Naive thymus-derived CD8-positive, alpha-beta T cell (primary cell): Measurements from ENCODE around the gene DMBT1. TPM values are rescaled to one million over a fixed set of nuclear protein-coding genes. Genes with fewer than 3 reads are reported as not detected.
"Not testable (repeated sequence)": the region's sequence is repeated elsewhere in the genome, so short reads cannot be mapped to it uniquely, and the experiment has no call there.

Experiments
- ATAC-seq, 2 donors: fragments of 150-1000 bp; cut with Tn5 transposase in 1 of 2; sonication (Bioruptor Pico), chemical (Tn5 transposase) in 1 of 2; 1 replicate in 1 of 2; 2 replicates in 1 of 2; pipeline ENCODE4 v1.10.0; 2021; ENCODE audit warnings: mild to moderate bottlenecking in 2 of 2, moderate library complexity in 2 of 2
- POLR2A ChIA-PET: fragments of 350-600 bp; sonication (Branson Sonifier 250); formaldehyde crosslinking; loops from one replicate; lab custom pipeline; 2021; ENCODE audit warnings: antibody characterized with exemption; lab: Charles Lee
- DNase-seq, 10 donors: peaks; one replicate each; pipeline versions ENCODE4 v3.0.0 to v3.0.0-alpha.2; 2020 to 2022
- H3K27ac Mint-ChIP-seq, 10 donors: one replicate each; pipeline ENCODE4 v1.8.0; 2020 to 2022; ENCODE audit warnings: mild to moderate bottlenecking in 10 of 10, mixed read lengths in 10 of 10, moderate library complexity in 4 of 10, inconsistent platforms in 1 of 10
- H3K27me3 Mint-ChIP-seq, 5 donors: one replicate each; pipeline ENCODE4 v1.8.0; 2021 to 2022; ENCODE audit warnings: mixed read lengths in 5 of 5
- H3K36me3 Mint-ChIP-seq, 3 donors: one replicate each; pipeline ENCODE4 v1.8.0; 2020 to 2022; ENCODE audit warnings: mixed read lengths in 3 of 3, mild to moderate bottlenecking in 2 of 3, inconsistent platforms in 1 of 3
- H3K4me1 Mint-ChIP-seq, 4 donors: one replicate each; pipeline ENCODE4 v1.8.0; 2021 to 2022; ENCODE audit warnings: mixed read lengths in 4 of 4
- H3K4me3 Mint-ChIP-seq, 10 donors: one replicate each; pipeline ENCODE4 v1.8.0; 2020 to 2022; ENCODE audit warnings: mild to moderate bottlenecking in 10 of 10, mixed read lengths in 10 of 10, moderate library complexity in 6 of 10, inconsistent platforms in 1 of 10
- H3K9me3 Mint-ChIP-seq, 9 donors: one replicate each; pipeline ENCODE4 v1.8.0; 2020 to 2022; ENCODE audit warnings: mixed read lengths in 9 of 9, mild to moderate bottlenecking in 3 of 9, inconsistent platforms in 1 of 9, moderate library complexity in 1 of 9
- polyA plus RNA-seq, 3 donors: library from polyadenylated mRNA; unstranded; fragments of 300-500 nt; fragmentation: Illumina TruSeq; gene quantifications; one replicate each; pipeline ENCODE4 v1.2.3, GENCODE V29; 2021
- total RNA-seq, 8 experiments: library from RNA in 2 of 8; stranded (reverse) in 2 of 8; gene quantifications; one replicate each; pipeline ENCODE4 v1.2.3 and lab custom pipeline; 2021 to 2026

The DMBT1 gene
- total and polyA plus RNA-seq, 5 experiments from 2014 or later = not detected

- Mint-ChIP-seq H3K27me3 (peaks cover 8 to 34% (median 24%) of the 10 kb centered on the region in 5 donors), H3K36me3 (no peaks in the 10 kb centered on the region), H3K4me1 (peaks cover 2 to 7% (median 6%) of the 10 kb centered on the region in 4 donors), H3K4me3 (no peak overlapping the region), H3K9me3 (no peaks in the 10 kb centered on the region), H3K27ac (no peak overlapping the region)
- no peak for ATAC-seq
- POLR2A ChIA-PET = no interaction called here
- DNase-seq = no peak
These were observed 6.1 kb downstream of the DMBT1 start for GRCh38 chr10:122566632-122567031.

- H3K4me3 Mint-ChIP-seq = no peak overlapping the region
- no peak for ATAC-seq
- H3K27me3 Mint-ChIP-seq = peaks cover 10 to 31% (median 20%) of the 10 kb centered on the region in 5 donors
- no peak overlapping the region for H3K27ac Mint-ChIP-seq
- peak in 3 of 10 donors; percentile 7 to 53 (median 9) for DNase-seq
- H3K36me3 Mint-ChIP-seq = no peaks in the 10 kb centered on the region
- POLR2A ChIA-PET = no interaction called here
- H3K4me1 Mint-ChIP-seq = peaks cover 0 to 3% (median 1%) of the 10 kb centered on the region in 4 donors
- no peaks in the 10 kb centered on the region for H3K9me3 Mint-ChIP-seq
These were observed 6.6 kb downstream of the DMBT1 start for GRCh38 chr10:122567056-122567660.

- Mint-ChIP-seq H3K27ac (no peak overlapping the region), H3K36me3 (no peaks in the 10 kb centered on the region), H3K4me3 (no peak overlapping the region), H3K9me3 (no peaks in the 10 kb centered on the region), H3K27me3 (peaks cover 10 to 31% (median 23%) of the 10 kb centered on the region in 5 donors), H3K4me1 (peaks cover 0 to 3% (median 1%) of the 10 kb centered on the region in 4 donors)
- DNase-seq (peak in 1 of 10 donors; percentile 26), ATAC-seq (no peak)
- POLR2A ChIA-PET = no interaction called here
These were observed 8.0 kb downstream of the DMBT1 start for GRCh38 chr10:122568551-122568950.

GRCh38 chr10:122570920-122571319 lies 10.4 kb downstream of the DMBT1 start:
- Mint-ChIP-seq H3K27ac (no peak overlapping the region), H3K27me3 (peaks cover 4 to 26% (median 21%) of the 10 kb centered on the region in 5 donors), H3K9me3 (peaks cover 0 to 14% (median 5%) of the 10 kb centered on the region in 9 donors), H3K4me1 (peaks cover 0 to 1% (median 0%) of the 10 kb centered on the region in 4 donors), H3K4me3 (no peak overlapping the region), H3K36me3 (no peaks in the 10 kb centered on the region)
- POLR2A ChIA-PET = no interaction called here
- no peak for ATAC-seq
- peak in 1 of 10 donors; percentile 14 for DNase-seq

- no peaks in the 10 kb centered on the region for H3K36me3 Mint-ChIP-seq
- H3K4me1 Mint-ChIP-seq = no peaks in the 10 kb centered on the region
- no peak for DNase-seq
- no peak overlapping the region for H3K4me3 Mint-ChIP-seq
- POLR2A ChIA-PET = no interaction called here
- peaks cover 4 to 26% (median 19%) of the 10 kb centered on the region in 5 donors for H3K27me3 Mint-ChIP-seq
- no peak overlapping the region for H3K27ac Mint-ChIP-seq
- no peak for ATAC-seq
- H3K9me3 Mint-ChIP-seq = peaks cover 0 to 19% (median 5%) of the 10 kb centered on the region in 9 donors
These were observed 11.3 kb downstream of the DMBT1 start for GRCh38 chr10:122571892-122572291.

GRCh38 chr10:122575776-122576175 lies 15.2 kb downstream of the DMBT1 start:
- Mint-ChIP-seq H3K27ac (no peak overlapping the region), H3K36me3 (no peaks in the 10 kb centered on the region), H3K4me1 (no peaks in the 10 kb centered on the region), H3K4me3 (no peak overlapping the region), H3K27me3 (peaks cover 2 to 10% (median 4%) of the 10 kb centered on the region in 5 donors), H3K9me3 (peaks cover 0 to 19% (median 5%) of the 10 kb centered on the region in 9 donors)
- POLR2A ChIA-PET = no interaction called here
- ATAC-seq (no peak), DNase-seq (peak in 1 of 10 donors; percentile 18)

GRCh38 chr10:122576291-122576690 lies 15.7 kb downstream of the DMBT1 start:
- ATAC-seq (no peak), DNase-seq (peak in 1 of 10 donors; percentile 10)
- H3K27me3 Mint-ChIP-seq = peaks cover 0 to 10% (median 4%) of the 10 kb centered on the region in 5 donors
- H3K4me1 Mint-ChIP-seq = no peaks in the 10 kb centered on the region
- POLR2A ChIA-PET = no interaction called here
- H3K4me3 Mint-ChIP-seq = no peak overlapping the region
- peaks cover 0 to 19% (median 5%) of the 10 kb centered on the region in 9 donors for H3K9me3 Mint-ChIP-seq
- H3K27ac Mint-ChIP-seq = no peak overlapping the region
- H3K36me3 Mint-ChIP-seq = no peaks in the 10 kb centered on the region

- DNase-seq = peak in 1 of 10 donors; percentile 23
- H3K9me3 Mint-ChIP-seq = peaks cover 0 to 19% (median 5%) of the 10 kb centered on the region in 9 donors
- H3K36me3 Mint-ChIP-seq = no peaks in the 10 kb centered on the region
- H3K27me3 Mint-ChIP-seq = peaks cover 0 to 8% (median 2%) of the 10 kb centered on the region in 5 donors
- no peaks in the 10 kb centered on the region for H3K4me1 Mint-ChIP-seq
- H3K27ac Mint-ChIP-seq = no peak overlapping the region
- POLR2A ChIA-PET = no interaction called here
- no peak for ATAC-seq
- H3K4me3 Mint-ChIP-seq = no peak overlapping the region
These were observed 16.8 kb downstream of the DMBT1 start for GRCh38 chr10:122577311-122577885.

GRCh38 chr10:122586070-122586469 lies 25.5 kb downstream of the DMBT1 start:
- H3K27me3 Mint-ChIP-seq, H3K4me3 Mint-ChIP-seq, ATAC-seq, H3K36me3 Mint-ChIP-seq, H3K9me3 Mint-ChIP-seq, POLR2A ChIA-PET, H3K27ac Mint-ChIP-seq, H3K4me1 Mint-ChIP-seq: not testable (repeated sequence)
- DNase-seq = peak in 1 of 10 donors; percentile 38

GRCh38 chr10:122587098-122587760 lies 26.7 kb downstream of the DMBT1 start:
- Mint-ChIP-seq H3K27ac (no peak overlapping the region), H3K9me3 (no peaks in the 10 kb centered on the region), H3K4me3 (no peak overlapping the region), H3K36me3 (no peaks in the 10 kb centered on the region), H3K4me1 (no peaks in the 10 kb centered on the region), H3K27me3 (no peaks in the 10 kb centered on the region)
- POLR2A ChIA-PET = no interaction called here
- ATAC-seq (no peak), DNase-seq (no peak)

- no peaks in the 10 kb centered on the region for H3K36me3 Mint-ChIP-seq
- POLR2A ChIA-PET = no interaction called here
These were observed 27.8 kb downstream of the DMBT1 start for GRCh38 chr10:122588381-122588780.

GRCh38 chr10:122590153-122590552 lies 29.6 kb downstream of the DMBT1 start:
- ATAC-seq (no peak), DNase-seq (no peak)
- Mint-ChIP-seq H3K4me3 (no peak overlapping the region), H3K36me3 (no peaks in the 10 kb centered on the region), H3K27ac (no peak overlapping the region), H3K9me3 (no peaks in the 10 kb centered on the region), H3K27me3 (peaks cover 0 to 6% (median 0%) of the 10 kb centered on the region in 5 donors), H3K4me1 (no peaks in the 10 kb centered on the region)
- POLR2A ChIA-PET = no interaction called here

More at GRCh38 chr10:122588381-122588780, 27.8 kb downstream of the DMBT1 start:
- Mint-ChIP-seq H3K27me3 (peaks cover 0 to 4% (median 0%) of the 10 kb centered on the region in 5 donors), H3K4me1 (no peaks in the 10 kb centered on the region), H3K9me3 (no peaks in the 10 kb centered on the region), H3K4me3 (no peak overlapping the region), H3K27ac (no peak overlapping the region)
- ATAC-seq (no peak), DNase-seq (no peak)

- ATAC-seq (no peak), DNase-seq (peak in 1 of 10 donors; percentile 11)
- H3K36me3 Mint-ChIP-seq = no peaks in the 10 kb centered on the region
- no peaks in the 10 kb centered on the region for H3K4me1 Mint-ChIP-seq
- POLR2A ChIA-PET = no interaction called here
- H3K4me3 Mint-ChIP-seq = no peak overlapping the region
- H3K27ac Mint-ChIP-seq = no peak overlapping the region
- H3K9me3 Mint-ChIP-seq = no peaks in the 10 kb centered on the region
- peaks cover 0 to 6% (median 0%) of the 10 kb centered on the region in 5 donors for H3K27me3 Mint-ChIP-seq
These were observed 31.2 kb downstream of the DMBT1 start for GRCh38 chr10:122591736-122592135.
